ENCODE results near the gene SARDH. TPM values are rescaled to one million over a fixed set of nuclear protein-coding genes. Genes with fewer than 3 reads are reported as not detected.

SARDH gene
- total RNA-seq, 4 donors from 2014 or later = 0.47 to 5.0 (median 0.95) TPM

- Histone ChIP-seq H3K36me3 (no peaks in the 10 kb centered on the region), H3K4me3 (no peak overlapping the region), H3K27me3 (no peaks in the 10 kb centered on the region), H3K4me1 (peaks cover 0 to 12% (median 5%) of the 10 kb centered on the region in 4 donors), H3K27ac (no peak overlapping the region), H3K9me3 (no peaks in the 10 kb centered on the region)
- TF ChIP-seq CTCF (IDR thresholded peaks at IDR 0.05) = no peak
- no peak for TF ChIP-seq POLR2A (IDR thresholded peaks at IDR 0.05)
- peak in 2 of 3 donors; percentile 49 to 63 for DNase-seq
These were observed 3.4 kb downstream of the SARDH start for GRCh38 chr9:133734590-133735414.

- Histone ChIP-seq H3K27ac (no peak overlapping the region), H3K36me3 (no peaks in the 10 kb centered on the region), H3K4me1 (peaks cover 0 to 12% (median 5%) of the 10 kb centered on the region in 4 donors), H3K9me3 (no peaks in the 10 kb centered on the region), H3K27me3 (no peaks in the 10 kb centered on the region), H3K4me3 (no peak overlapping the region)
- no peak for TF ChIP-seq CTCF (IDR thresholded peaks at IDR 0.05)
- no peak for TF ChIP-seq POLR2A (IDR thresholded peaks at IDR 0.05)
- no peak for DNase-seq
These were observed 4.2 kb downstream of the SARDH start for GRCh38 chr9:133733796-133734533.

DNA sequence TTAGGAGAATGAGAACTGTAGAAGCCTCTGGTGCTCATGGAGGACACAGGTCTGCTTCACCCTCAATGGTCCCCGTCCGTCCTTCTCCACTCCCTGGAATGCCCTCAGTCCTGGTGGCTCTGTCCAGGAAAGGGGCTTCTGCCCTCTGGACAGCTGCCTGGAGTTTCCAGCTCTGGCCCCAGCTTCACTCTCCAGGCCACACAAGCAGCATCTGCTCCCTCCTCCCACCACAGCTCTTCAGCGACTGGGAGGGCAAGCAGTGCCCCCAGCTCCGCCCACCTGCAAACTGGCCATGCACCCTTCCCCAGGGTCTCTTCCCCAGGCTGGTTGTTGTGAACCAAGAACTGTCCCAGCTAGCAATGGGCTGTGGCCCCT lies 4.7 kb downstream of the SARDH start:
- Histone ChIP-seq H3K4me3 (no peak overlapping the region), H3K27ac (no peak overlapping the region), H3K36me3 (no peaks in the 10 kb centered on the region), H3K4me1 (peaks cover 0 to 9% (median 4%) of the 10 kb centered on the region in 4 donors), H3K9me3 (no peaks in the 10 kb centered on the region), H3K27me3 (no peaks in the 10 kb centered on the region)
- no peak for DNase-seq
- no peak for TF ChIP-seq POLR2A (IDR thresholded peaks at IDR 0.05)
- TF ChIP-seq CTCF (IDR thresholded peaks at IDR 0.05) = no peak

GRCh38 chr9:133732639-133733408 lies 5.3 kb downstream of the SARDH start:
- DNase-seq = no peak

More at GRCh38 chr9:133732639-133733408, 5.3 kb downstream of the SARDH start:
- no peaks in the 10 kb centered on the region for H3K27me3 ChIP-seq
- no peak overlapping the region for H3K27ac ChIP-seq
- H3K4me3 ChIP-seq = no peak overlapping the region
- H3K9me3 ChIP-seq = no peaks in the 10 kb centered on the region
- no peaks in the 10 kb centered on the region for H3K36me3 ChIP-seq
- no peak for TF ChIP-seq CTCF (IDR thresholded peaks at IDR 0.05)
- no peak for TF ChIP-seq POLR2A (IDR thresholded peaks at IDR 0.05)
- peaks cover 0 to 4% (median under 1%) of the 10 kb centered on the region in 4 donors for H3K4me1 ChIP-seq
